HG03064 (cell line): Measurements from ENCODE around the gene SLX4.

Source experiments
- ATAC-seq: cut with Tn5 transposase; IDR thresholded peaks from one replicate; pipeline ENCODE4 v1.9.1; 2021; ENCODE audit warnings: low read depth; ENCODE audit not compliant: unreplicated experiment

SLX4 gene

DNA sequence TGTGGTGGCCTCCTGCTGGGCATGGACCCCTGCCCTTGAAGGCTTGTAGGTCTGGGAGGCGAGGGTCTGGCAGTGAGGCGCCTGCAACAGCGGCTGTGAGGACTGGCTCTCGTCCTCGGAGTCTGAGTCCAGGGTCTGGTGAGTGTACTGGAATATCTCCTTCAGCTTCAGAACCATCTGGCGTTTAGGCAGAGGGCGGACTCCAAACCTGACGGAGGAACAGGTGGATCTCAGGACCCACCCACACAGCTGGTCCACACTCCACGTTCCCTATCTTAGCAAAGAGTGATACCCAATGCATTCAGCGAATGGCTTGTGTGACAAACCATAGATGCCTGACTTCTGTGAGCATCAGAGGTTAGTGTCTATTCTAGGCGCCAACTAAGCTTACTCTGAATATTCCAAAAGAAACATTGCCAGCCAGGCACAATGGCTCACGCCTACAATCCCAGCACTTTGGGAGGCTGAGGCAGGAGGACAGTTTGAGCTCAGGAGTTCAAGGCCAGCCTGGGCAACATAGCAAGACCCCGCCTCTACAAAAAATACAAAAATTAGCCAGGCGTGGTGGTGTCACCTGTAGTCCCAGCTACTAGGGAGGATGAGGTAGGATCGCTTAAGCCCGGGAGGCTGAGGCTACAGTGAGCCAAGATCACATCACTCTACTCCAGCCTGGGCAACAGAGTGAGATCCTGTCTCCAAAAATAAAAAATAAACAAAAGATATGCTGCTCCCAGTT is 27.9 kb downstream of the SLX4 start:
- ATAC-seq, result no peak

DNA sequence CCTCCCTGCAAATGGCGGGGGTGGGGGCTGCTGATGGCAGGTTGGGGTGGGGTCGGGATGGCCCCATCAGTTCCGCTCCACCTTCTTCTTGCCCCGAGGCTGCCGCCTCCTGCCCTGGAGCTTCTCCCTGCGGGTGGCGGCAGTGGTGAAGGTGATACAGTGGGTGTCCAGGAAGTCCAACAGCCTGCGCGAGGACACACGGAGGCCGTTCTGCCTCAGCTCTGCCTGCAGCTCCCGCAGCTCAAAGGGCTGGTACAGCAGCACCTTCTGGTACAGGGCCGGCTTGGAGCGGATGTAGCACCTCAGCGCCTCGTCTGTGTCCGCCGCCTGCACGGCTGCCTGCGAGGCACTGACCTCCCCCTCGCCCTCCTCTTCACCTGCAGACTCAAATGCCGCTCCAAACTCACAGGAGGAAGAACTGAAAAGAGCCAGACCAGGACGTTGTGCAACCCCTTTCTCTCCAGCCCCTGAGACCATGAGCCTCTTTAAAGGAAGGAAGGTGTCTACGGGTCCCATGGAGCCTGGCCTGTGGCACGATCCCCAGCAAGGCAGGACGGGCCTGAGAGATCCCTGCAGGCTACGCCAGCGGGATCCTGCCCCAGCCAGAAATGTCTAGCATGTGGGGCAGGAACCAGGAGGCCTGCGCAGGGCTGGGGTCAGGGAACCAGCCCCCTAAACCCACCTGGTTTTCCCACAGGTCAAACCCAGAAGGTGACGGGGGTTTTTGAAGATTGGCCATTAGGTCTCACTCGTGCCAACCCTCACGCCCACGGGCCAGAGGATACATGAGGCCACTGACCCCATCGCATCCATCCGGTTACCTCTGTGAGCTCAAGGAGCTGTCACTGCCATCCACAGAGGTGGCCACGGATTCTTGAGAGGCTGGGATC is 28.9 kb downstream of the SLX4 start:
- no peak for ATAC-seq

DNA sequence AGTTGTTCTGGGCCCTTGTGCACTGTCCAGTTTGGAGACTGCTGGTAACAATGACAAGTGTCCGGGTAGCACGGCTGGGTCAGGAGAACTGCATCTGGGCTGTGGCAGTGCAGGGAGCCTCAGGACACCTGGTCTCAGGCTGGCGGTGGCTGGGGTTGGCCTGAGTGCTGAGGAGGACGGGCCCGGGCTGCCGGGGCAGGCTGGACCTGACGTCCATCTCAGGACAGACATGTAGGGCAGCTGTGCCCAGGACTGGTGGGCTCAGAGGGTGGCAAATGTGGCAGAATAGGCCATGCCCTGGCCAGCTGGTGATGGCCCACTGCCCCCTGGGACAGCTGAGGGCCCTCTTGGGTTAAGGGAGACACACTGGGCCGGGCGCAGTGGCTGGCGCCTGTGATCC is 30.0 kb downstream of the SLX4 start:
- ATAC-seq, result no peak

- no peak for ATAC-seq
Measured at GRCh38 chr16:3580686-3581085, 30.7 kb downstream of the SLX4 start.

DNA sequence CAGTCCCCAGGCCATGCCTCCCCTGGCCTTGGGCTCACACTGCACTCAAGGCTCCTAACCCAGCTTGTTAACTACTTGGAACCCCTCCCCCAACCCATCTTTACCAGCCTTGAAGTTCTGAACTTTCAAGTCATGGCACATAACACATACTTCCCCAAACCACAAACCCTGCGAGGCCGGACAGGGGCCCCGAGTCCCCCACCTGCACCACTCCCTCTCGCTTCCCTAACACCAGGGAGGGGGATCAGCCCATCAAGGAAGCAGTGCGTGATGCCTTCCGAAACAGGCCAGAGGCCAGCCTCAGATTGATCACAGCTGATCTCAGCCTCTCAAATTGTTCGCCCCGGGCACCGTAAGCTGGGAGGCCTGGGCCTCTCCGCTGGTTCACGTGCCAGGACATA is 31.2 kb downstream of the SLX4 start:
- ATAC-seq, result no peak

DNA sequence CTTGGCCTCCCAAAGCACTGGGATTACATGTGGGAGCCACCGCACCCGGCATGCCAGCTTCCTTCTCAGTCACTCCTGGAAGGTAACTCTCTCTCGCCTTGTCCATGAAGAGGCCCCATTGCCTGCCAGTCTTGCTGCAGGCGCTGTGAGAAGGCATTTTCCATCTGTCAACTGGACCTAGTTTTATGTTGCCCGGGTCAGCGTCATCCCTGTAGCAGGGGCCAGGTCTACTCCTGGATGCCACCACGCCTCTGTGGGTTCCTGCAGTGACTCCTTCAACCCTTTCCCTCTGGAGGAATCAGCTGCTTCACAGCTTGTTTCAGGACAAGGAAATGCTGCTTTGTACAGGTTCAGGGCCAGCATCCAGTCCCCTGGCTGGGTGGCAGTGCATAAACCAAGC is 31.6 kb downstream of the SLX4 start:
- ATAC-seq, result no peak

DNA sequence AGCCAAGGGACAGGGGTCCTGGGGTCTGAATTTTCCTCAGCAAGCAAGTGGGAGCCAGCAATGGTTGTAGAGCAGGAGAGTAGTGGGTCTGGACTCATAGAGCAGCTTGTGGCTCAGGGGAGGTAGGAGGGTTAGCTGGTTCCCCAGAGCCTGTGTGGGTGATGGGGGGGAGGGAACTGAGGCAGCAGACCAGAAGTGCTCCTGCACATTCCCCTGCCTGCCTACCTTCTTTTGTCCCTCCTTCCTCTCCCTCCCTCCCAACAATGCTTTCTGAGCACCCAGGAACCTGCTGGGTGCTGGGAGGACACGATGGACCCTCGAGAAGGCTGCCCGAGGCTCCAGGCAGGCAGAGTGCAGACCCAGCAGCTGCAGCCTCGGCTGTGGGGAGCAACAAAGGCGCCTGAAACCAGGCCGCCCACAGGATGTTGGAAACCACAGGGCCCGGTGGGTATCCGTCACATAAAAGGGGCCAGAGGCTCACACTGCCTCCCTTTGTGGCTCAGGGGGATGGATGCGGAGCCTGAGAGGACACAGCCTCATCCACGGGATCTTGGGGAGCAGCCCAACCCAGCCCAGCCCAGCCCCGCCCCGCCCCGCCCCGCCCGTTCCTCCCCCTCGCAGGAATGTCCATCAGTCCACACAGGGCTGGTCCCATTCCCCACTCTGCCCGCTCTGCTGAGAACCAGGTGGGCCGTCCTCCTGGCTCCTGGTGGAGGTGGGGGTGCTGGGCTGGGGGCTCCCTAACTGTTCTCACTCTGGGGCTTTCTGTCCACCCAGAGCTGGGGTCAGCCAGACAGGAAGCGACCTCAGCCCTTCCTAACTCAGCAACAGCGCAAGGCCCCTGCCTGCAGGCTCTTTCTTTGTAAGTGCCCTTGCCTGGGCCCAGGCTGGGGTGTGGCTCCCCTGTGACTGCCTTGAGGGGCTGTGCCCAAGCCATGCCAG is 32.5 kb downstream of the SLX4 start:
- ATAC-seq, result no peak

- no peak for ATAC-seq
Measured at GRCh38 chr16:3578121-3578520, 33.3 kb downstream of the SLX4 start.

GRCh38 chr16:3577302-3577752 is 34.1 kb downstream of the SLX4 start, which contains the start of gene NLRC3:
Gene NLRC3, minus strand, starts transcription at chr16:3577403. Its CDS starts 12,367 bp downstream, at chr16:3565036.
- no peak for ATAC-seq

DNA sequence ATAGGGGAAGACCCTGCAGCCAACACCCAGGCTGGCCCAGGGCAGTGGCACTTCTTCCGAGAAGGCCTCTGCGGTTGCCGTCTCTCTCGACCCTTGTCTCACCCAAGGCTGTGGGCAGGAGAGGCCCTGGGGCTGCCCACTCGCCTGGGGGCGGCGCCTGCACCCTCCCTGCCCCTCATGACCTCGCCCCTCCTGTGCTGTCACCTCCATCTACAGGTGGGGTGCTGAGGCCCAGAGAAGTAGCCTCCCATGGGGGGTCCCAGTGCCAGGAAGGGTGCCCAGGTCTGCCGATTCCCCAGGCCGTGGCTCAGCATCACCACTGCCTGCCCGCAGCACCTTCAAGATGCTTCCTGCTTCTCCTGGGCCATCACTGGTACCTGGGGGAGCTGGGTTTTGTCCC is 35.2 kb downstream of the SLX4 start:
- no peak for ATAC-seq

- ATAC-seq, result no peak
Measured at GRCh38 chr16:3575491-3575890, 35.9 kb downstream of the SLX4 start.

DNA sequence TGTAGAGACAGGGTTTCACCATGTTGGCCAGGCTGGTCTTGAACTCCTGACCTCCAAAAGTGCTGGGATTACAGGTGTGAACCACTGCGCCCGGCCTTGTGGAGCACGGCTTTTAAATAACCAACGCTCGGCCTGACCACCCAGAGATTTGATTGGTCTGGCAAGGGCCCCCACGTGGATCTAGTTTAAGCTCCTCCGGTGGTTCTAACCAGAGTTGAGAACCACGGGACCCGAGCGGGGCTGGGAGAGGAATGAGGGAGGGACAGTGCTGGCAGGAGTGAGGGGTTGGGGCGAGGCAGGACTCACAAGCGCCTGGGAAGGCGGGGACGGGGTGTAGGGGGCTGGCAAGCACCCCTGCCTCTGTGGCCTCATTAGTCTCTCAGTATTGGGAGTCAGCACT is 37.2 kb downstream of the SLX4 start:
- ATAC-seq, result no peak

DNA sequence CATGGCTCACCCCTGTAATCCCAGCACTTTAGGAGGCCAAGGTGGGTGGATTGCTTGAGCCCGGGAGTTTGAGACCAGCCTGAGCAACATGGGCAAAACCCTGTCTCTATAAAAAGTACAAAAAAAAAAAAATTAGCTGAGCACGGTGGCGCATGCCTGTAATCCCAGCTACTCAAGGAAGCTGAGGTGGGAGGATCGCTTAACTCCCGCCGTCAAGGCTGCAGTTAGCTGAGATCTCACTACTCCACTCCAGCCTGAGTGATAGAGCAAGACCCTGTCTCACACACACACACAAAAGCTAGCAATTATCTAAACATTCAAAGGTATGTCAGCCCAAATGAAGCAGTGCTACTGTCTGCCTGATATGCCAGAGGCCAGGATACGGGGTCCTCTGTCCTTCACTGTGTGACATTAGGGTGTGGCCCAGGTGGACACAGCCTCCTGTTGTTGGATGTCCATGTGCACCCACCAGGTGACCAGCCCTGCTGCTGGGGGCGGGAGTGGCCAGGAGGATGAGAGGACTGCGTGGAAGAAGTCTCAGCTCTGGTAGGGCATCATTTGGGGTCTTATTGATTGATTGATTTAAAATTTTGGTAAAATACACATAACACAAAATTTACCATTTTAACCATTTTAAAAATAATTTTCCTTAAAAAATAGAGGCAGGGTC is 38.1 kb downstream of the SLX4 start:
- ATAC-seq, result no peak

DNA sequence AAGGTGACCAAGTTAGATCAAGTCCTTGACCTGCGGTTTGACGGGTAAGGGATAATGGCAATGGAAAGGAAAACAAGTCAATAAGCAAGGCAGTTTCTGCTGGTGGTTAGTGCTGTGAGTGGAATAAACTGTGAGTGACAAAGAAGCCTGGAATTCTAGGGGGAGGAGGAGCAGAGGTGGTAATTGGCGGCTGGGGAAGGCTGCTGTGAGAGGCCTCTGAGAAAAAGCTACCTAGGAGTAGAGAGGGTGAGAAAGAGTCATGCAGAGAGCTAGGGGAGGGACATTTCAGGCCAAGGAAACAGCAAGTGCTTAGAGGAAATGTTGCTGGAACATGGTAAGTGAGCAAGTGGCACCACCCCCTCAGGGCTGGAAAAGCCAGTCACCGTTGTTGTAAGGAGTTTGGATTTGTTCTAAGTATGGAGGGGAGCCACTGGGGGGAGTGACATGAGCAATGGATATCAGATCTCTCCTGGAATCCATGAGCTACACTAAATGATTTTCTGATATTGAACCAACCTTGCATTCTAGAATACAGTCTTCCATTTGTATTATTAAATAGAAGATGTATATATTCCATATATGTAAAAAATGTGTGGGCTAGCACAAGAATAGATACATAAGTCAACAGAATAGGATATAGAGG is 40.9 kb downstream of the SLX4 start:
- ATAC-seq, result no peak

DNA sequence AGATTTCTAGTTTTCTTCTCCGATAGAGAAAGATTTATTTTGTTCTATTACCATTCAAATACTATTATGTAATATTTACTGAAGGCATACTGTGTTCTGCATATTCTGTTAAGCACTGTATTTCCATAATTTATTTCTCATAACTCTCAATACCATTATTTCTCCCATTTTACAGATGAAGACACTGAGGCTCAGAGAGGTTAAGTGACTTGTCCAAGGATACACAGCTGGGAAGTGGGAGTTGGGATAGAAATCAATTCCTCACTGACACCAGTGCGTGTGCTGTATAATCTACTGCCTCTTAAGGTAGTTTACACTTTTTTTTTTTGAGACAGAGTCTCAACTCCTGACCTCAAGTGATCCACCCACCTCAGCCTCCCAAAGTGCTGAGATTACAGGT is 41.6 kb downstream of the SLX4 start:
- no peak for ATAC-seq

DNA sequence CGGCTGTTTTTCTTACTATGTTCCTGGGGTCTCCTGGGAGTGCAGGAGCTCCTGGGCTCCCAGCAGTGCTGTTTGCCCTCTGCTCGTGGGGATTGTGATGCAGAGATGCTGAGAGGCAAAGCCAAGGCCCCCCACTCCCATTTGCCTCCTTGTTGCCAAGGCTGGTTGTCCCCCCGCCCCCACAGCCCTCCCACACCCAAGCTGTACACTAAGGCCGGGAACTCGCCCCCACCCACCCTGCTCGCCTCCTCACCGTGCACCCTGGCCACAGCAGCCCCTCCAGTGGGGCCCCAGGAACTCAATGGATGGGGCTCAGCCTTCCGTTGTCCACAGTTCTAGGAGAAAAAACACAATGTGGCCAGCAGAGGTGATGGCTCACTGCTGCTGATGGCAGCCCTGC is 44.4 kb downstream of the SLX4 start:
- ATAC-seq, result no peak

- no peak for ATAC-seq
Measured at GRCh38 chr16:3564889-3565141, 46.6 kb downstream of the SLX4 start.

DNA sequence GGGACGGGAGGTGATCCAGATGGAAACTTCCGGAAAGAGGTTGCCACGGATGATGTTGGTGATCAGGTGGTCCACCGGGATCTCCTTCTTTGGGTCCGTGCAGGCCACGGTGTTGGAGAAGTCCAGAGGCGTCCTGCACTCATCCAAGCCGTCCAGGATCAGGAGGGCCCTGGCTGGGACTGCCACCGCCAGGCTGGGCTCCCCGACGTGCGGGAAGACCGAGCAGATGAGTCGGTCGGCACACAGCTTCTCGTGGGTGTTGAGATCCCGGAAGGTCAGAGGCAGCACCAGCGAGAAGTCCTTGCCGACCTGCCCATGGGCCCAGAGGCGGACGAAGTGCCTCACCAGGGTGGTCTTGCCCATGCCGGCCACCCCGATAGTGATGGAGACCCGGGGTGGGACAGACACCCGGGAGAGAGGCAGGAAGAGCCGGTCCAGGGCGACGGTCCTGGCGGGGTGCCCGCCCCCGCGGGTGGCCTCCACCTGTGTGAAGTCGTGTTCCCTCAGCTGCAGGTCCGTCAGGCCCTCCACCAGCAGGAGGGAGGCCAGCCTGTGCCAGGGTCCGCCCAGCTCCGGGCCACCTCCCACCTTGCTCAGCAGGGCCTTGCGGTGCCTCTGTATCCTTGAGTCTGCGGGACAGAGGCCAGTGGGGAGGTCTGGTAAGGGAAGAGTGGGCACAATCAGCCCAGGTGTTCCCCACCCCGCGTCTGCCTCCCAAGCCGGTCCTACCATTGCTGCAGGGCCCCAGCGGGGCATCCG is 47.1 kb downstream of the SLX4 start:
- ATAC-seq, result no peak

DNA sequence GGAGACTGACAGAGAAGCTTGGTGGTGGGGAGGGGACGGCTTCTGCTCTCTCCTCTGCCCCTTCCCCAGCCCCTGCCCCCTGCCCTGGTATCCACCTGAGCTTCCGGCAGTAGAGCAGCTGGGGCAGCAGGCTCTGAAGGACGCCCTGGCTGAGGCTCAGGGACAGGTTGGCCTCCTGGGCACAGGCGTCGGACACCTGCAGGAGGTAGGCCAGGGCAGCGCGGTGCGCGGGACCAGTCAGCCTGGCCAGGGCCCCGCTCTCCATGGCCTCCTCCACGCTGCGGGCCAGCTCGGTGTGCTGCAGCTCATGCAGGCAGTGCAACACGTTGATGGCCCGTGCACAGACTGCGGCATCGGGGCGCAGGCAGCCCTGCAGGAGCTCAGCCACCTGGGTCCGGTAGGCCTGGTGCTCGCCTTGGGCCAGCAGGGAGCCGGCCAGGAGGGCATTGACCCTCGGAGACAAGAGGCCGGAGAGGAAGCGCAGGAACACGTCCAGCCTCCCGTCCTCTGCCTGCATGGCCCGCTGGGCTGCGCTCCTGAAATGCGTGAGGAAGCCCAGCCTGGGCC is 48.4 kb downstream of the SLX4 start:
- no peak for ATAC-seq
